Measurements from ENCODE around the gene RPS6KA4.
A peak's percentile ranks its signal among the peaks of the same experiment; 100 is the strongest.

Gene RPS6KA4

GRCh38 chr11:64339286-64339685, 19.7 kb upstream of the RPS6KA4 start:
- no peaks in the 10 kb centered on the region for H3K9me3 Mint-ChIP-seq
- H3K27me3 Mint-ChIP-seq: no peaks in the 10 kb centered on the region
- H3K36me3 Mint-ChIP-seq (ENCODE audit: low read depth): peaks cover 16% of the 10 kb centered on the region
- peak overlapping the region; percentile 86 for H3K4me3 Mint-ChIP-seq
- peaks cover 52% of the 10 kb centered on the region for H3K4me1 Mint-ChIP-seq (ENCODE audit: low read depth)
- peak overlapping the region; percentile 86 for H3K27ac Mint-ChIP-seq

GRCh38 chr11:64339754-64340408, 19.1 kb upstream of the RPS6KA4 start, which contains the start of gene CCDC88B:
CCDC88B (plus strand) TSS chr11:64340204; CDS start chr11:64340267, 63 bp downstream.
- Mint-ChIP-seq H3K36me3 (ENCODE audit: low read depth) (peaks cover 16% of the 10 kb centered on the region), H3K4me1 (ENCODE audit: low read depth) (peaks cover 47% of the 10 kb centered on the region), H3K9me3 (no peaks in the 10 kb centered on the region), H3K4me3 (peak within 1 kb of the TSS; percentile 86), H3K27me3 (no peaks in the 10 kb centered on the region), H3K27ac (peak within 1 kb of the TSS; percentile 86)

GRCh38 chr11:64340671-64341335, 18.2 kb upstream of the RPS6KA4 start:
- peak overlapping the region; percentile 86 for H3K4me3 Mint-ChIP-seq
- H3K9me3 Mint-ChIP-seq: no peaks in the 10 kb centered on the region

GRCh38 chr11:64341429-64341828, 17.5 kb upstream of the RPS6KA4 start:
- Mint-ChIP-seq H3K4me1 (ENCODE audit: low read depth) (peaks cover 43% of the 10 kb centered on the region), H3K9me3 (no peaks in the 10 kb centered on the region), H3K4me3 (peak overlapping the region; percentile 86), H3K27me3 (no peaks in the 10 kb centered on the region), H3K36me3 (ENCODE audit: low read depth) (peaks cover 20% of the 10 kb centered on the region), H3K27ac (no peak overlapping the region)

More at GRCh38 chr11:64340671-64341335, 18.2 kb upstream of the RPS6KA4 start:
- Mint-ChIP-seq H3K27ac (peak overlapping the region; percentile 86), H3K27me3 (no peaks in the 10 kb centered on the region), H3K4me1 (ENCODE audit: low read depth) (peaks cover 43% of the 10 kb centered on the region), H3K36me3 (ENCODE audit: low read depth) (peaks cover 20% of the 10 kb centered on the region)

- H3K4me1 Mint-ChIP-seq (ENCODE audit: low read depth): peaks cover 43% of the 10 kb centered on the region
- no peak overlapping the region for H3K27ac Mint-ChIP-seq
- H3K4me3 Mint-ChIP-seq: peak overlapping the region; percentile 86
- peaks cover 23% of the 10 kb centered on the region for H3K36me3 Mint-ChIP-seq (ENCODE audit: low read depth)
- H3K9me3 Mint-ChIP-seq: no peaks in the 10 kb centered on the region
- no peaks in the 10 kb centered on the region for H3K27me3 Mint-ChIP-seq
Measured at GRCh38 chr11:64341851-64342791, 16.8 kb upstream of the RPS6KA4 start.

GRCh38 chr11:64342869-64343745, 15.9 kb upstream of the RPS6KA4 start:
- H3K27me3 Mint-ChIP-seq: no peaks in the 10 kb centered on the region
- H3K4me1 Mint-ChIP-seq (ENCODE audit: low read depth): peaks cover 39% of the 10 kb centered on the region
- no peak overlapping the region for H3K27ac Mint-ChIP-seq
- peaks cover 16% of the 10 kb centered on the region for H3K36me3 Mint-ChIP-seq (ENCODE audit: low read depth)
- H3K4me3 Mint-ChIP-seq: peak overlapping the region; percentile 26
- H3K9me3 Mint-ChIP-seq: no peaks in the 10 kb centered on the region

GRCh38 chr11:64343767-64344559, 15.0 kb upstream of the RPS6KA4 start:
- Mint-ChIP-seq H3K9me3 (no peaks in the 10 kb centered on the region), H3K27me3 (no peaks in the 10 kb centered on the region), H3K4me1 (ENCODE audit: low read depth) (peaks cover 34% of the 10 kb centered on the region), H3K27ac (no peak overlapping the region), H3K36me3 (ENCODE audit: low read depth) (peaks cover 14% of the 10 kb centered on the region), H3K4me3 (no peak overlapping the region)

- no peak overlapping the region for H3K27ac Mint-ChIP-seq
- no peak overlapping the region for H3K4me3 Mint-ChIP-seq
- no peaks in the 10 kb centered on the region for H3K9me3 Mint-ChIP-seq
- peaks cover 14% of the 10 kb centered on the region for H3K36me3 Mint-ChIP-seq (ENCODE audit: low read depth)
- H3K4me1 Mint-ChIP-seq (ENCODE audit: low read depth): peaks cover 26% of the 10 kb centered on the region
- no peaks in the 10 kb centered on the region for H3K27me3 Mint-ChIP-seq
Measured at GRCh38 chr11:64344787-64345186, 14.2 kb upstream of the RPS6KA4 start.

- Mint-ChIP-seq H3K9me3 (no peaks in the 10 kb centered on the region), H3K4me1 (ENCODE audit: low read depth) (peaks cover 11% of the 10 kb centered on the region), H3K4me3 (no peak overlapping the region), H3K27ac (no peak overlapping the region), H3K36me3 (ENCODE audit: low read depth) (peaks cover 10% of the 10 kb centered on the region), H3K27me3 (no peaks in the 10 kb centered on the region)
Measured at GRCh38 chr11:64347193-64347867, 11.6 kb upstream of the RPS6KA4 start.

- Mint-ChIP-seq H3K36me3 (ENCODE audit: low read depth) (peaks cover 10% of the 10 kb centered on the region), H3K4me3 (no peak overlapping the region), H3K4me1 (ENCODE audit: low read depth) (peaks cover 5% of the 10 kb centered on the region), H3K27me3 (no peaks in the 10 kb centered on the region), H3K9me3 (no peaks in the 10 kb centered on the region), H3K27ac (no peak overlapping the region)
Measured at GRCh38 chr11:64348383-64349024, 10.5 kb upstream of the RPS6KA4 start.

- H3K27ac Mint-ChIP-seq: no peak overlapping the region
- peaks cover 10% of the 10 kb centered on the region for H3K36me3 Mint-ChIP-seq (ENCODE audit: low read depth)
- H3K4me1 Mint-ChIP-seq (ENCODE audit: low read depth): peaks cover 5% of the 10 kb centered on the region
- H3K4me3 Mint-ChIP-seq: no peak overlapping the region
- no peaks in the 10 kb centered on the region for H3K27me3 Mint-ChIP-seq
- no peaks in the 10 kb centered on the region for H3K9me3 Mint-ChIP-seq
Measured at GRCh38 chr11:64349025-64349387, 10.0 kb upstream of the RPS6KA4 start.

GRCh38 chr11:64349404-64349803, 9.6 kb upstream of the RPS6KA4 start:
- Mint-ChIP-seq H3K27ac (no peak overlapping the region), H3K36me3 (ENCODE audit: low read depth) (peaks cover 10% of the 10 kb centered on the region), H3K4me3 (no peak overlapping the region), H3K9me3 (no peaks in the 10 kb centered on the region), H3K27me3 (no peaks in the 10 kb centered on the region), H3K4me1 (ENCODE audit: low read depth) (peaks cover 5% of the 10 kb centered on the region)

GRCh38 chr11:64351136-64351631, 7.8 kb upstream of the RPS6KA4 start:
- peaks cover 5% of the 10 kb centered on the region for H3K36me3 Mint-ChIP-seq (ENCODE audit: low read depth)
- no peak overlapping the region for H3K27ac Mint-ChIP-seq
- peaks cover 6% of the 10 kb centered on the region for H3K4me1 Mint-ChIP-seq (ENCODE audit: low read depth)
- H3K27me3 Mint-ChIP-seq: no peaks in the 10 kb centered on the region
- no peak overlapping the region for H3K4me3 Mint-ChIP-seq
- H3K9me3 Mint-ChIP-seq: no peaks in the 10 kb centered on the region
